ENCODE data around the gene MDM1.

MDM1 gene

DNA sequence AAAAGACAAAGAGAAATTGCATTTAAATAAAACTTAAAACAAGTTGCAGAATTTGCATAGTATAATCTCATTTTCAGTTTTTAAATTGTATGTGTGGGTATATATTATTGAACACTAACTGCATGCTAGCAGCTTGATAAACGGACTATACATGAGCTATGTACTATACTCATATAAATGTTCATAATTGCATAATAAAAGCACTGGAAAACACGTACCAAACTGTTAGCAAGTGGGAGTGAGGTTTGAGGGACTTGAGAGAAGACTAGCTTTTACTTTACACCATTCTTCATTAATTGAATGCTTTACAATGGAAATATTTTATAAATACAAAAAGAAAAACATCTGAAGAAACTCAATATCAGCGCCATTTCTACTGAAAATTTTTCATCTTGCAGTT is 32.2 kb upstream of the MDM1 start:
- H3K4me3 ChIP-seq (ENCODE audit: low read depth, low read length) = no peak overlapping the region; the same call in 1 of the 2 replicates
- TF ChIP-seq, protein P1, sequence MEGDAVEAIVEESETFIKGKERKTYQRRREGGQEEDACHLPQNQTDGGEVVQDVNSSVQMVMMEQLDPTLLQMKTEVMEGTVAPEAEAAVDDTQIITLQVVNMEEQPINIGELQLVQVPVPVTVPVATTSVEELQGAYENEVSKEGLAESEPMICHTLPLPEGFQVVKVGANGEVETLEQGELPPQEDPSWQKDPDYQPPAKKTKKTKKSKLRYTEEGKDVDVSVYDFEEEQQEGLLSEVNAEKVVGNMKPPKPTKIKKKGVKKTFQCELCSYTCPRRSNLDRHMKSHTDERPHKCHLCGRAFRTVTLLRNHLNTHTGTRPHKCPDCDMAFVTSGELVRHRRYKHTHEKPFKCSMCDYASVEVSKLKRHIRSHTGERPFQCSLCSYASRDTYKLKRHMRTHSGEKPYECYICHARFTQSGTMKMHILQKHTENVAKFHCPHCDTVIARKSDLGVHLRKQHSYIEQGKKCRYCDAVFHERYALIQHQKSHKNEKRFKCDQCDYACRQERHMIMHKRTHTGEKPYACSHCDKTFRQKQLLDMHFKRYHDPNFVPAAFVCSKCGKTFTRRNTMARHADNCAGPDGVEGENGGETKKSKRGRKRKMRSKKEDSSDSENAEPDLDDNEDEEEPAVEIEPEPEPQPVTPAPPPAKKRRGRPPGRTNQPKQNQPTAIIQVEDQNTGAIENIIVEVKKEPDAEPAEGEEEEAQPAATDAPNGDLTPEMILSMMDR (IDR thresholded peaks at IDR 0.05; ENCODE audit: low read depth, low read length) = no peak

DNA sequence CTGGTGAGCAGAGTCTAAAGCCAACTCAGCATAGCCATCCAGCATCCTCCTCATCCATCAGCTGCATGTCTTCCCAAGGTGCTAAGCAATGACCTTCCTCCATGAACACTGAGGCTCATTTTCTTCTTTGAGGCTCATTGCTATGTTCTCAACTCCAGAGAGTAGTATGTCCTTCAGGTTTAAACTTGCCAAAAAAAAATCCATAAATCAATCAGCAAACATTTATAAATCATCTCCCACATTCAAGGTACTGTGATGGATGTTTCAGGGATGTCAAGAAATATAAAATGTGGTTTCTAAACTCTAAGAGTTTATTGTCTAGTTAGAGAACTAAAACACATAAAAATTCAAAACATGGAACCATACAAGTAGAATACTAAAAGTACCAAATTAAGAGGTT is 29.8 kb upstream of the MDM1 start:
- TF ChIP-seq, protein P1 (IDR thresholded peaks at IDR 0.05; ENCODE audit: low read depth, low read length) = no peak

DNA sequence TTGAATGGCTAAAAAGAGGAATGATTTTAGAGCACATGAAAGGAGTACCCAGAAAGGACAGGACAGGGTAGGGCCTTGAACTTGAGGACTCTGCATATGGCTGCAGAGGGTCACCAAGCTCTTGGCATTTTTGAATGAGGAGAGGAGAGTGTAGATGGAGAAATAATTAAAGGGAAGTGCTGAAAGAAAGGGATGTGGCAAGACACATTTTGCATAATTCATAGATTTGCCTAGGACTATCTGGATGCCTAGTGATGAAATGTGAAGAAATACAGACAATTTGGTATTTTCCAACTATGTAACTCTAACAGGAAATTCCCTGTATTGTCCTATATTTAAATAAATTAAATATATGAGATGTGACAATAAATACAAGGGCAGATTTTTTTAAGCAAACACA is 27.5 kb upstream of the MDM1 start:
- TF ChIP-seq, protein P1 (IDR thresholded peaks at IDR 0.05; ENCODE audit: low read depth, low read length) = no peak
- no peak overlapping the region for H3K4me3 ChIP-seq (ENCODE audit: low read depth, low read length)

More for the DNA sequence above, 29.8 kb upstream of the MDM1 start:
- no peak overlapping the region for H3K4me3 ChIP-seq (ENCODE audit: low read depth, low read length)

DNA sequence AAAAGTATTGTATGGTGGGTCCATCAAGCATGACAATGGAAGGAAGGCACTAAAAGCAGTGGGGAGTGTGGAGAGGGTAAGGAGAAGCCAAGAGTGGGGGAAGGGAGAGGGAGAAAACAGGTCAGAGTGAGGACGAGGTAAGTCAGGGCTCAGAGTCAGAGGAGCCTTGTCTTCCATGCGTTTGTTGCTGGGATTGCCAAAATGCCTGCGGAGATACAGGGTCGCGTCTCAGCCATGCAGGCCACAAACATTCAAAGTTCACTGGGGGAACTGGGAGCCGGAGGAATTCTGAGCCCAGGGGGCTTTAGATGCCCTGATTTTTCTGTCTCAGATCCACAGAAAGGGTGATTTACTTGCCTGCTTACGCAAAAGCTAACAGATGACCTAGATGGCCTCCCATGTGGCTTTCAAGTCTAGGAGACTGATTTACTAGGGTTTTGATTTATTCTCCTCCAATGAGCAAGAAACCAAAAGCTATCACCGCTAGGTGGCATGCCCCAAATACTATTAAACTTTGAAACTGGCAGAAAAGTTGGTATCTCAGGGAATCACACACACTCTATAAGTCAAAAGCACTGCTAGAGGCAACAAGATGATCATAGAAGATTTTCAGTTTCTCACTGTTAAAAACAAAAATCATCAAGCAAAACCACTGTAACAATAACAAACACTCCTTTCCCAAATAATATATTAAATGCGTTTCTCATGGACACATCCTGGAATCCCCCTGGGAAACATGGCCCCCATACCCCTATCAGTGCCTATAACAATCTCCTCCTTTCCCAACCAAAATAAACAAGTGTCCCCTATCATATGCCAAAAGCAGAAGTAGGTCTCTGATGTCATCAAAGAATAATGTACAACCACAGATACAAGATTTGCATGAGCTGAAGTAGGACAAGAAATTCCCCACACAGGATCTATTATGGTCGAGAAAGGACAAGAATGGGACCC is 26.6 kb upstream of the MDM1 start:
- H3K4me3 ChIP-seq (ENCODE audit: low read depth, low read length) = no peak overlapping the region
- TF ChIP-seq, protein P1 (IDR thresholded peaks at IDR 0.05; ENCODE audit: low read depth, low read length) = peak; percentile 29; the same call in 1 of the 2 replicates

DNA sequence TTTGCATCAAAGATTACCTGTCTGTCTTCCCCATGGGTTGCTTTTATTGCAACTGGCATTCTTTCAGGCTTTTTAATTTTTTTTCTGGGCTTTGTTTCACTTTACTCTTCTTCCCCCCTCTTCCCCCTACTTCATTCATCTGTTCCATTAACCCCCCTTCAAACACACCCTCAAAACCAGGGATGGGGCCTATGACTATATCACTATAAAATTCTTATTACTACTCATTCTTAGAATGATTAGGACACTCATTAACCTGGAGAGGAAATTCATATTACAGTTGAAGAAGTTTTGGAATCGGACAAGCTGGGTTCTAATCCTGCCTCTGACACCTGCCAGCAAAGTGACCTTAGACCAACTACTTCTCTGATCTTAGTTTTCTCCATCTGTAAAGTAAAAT is 24.8 kb upstream of the MDM1 start:
- H3K4me3 ChIP-seq (ENCODE audit: low read depth, low read length) = no peak overlapping the region
- TF ChIP-seq, protein P1 (IDR thresholded peaks at IDR 0.05; ENCODE audit: low read depth, low read length) = no peak

DNA sequence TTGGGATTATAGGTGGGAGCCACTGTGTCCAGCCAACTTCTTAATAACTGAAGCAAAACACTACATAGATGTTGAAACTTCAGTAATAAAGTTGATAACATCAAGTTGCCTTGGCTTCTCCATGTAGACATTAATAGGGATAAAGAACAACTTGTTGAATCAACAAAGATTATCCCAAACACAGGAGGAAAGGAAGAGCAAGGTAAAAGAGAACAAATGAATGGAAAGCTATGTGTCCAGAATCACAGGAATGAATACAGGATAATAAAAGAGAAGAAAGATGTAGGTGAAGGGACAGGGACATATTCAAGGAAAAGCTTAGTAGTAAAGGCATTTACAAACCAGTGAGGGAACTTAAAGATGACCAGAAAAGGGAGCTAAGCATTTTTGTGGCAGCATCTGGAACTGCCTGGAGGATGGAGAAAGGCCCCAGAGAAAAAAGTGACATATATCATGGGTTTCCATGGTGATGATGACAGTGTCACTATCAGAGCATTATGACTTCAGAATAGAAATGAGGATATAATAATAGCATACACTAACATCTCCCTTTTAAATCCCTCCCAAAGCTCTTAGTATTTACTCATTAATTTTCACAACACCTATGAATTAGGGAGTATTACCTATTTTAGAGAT is 24.0 kb upstream of the MDM1 start:
- TF ChIP-seq, protein P1 (IDR thresholded peaks at IDR 0.05; ENCODE audit: low read depth, low read length) = no peak
- H3K4me3 ChIP-seq (ENCODE audit: low read depth, low read length) = no peak overlapping the region

All from WI38 (cell line).